GM18526 (cell line): Measurements from ENCODE around the gene EPHA10.

ENCODE experiments used
- POLR2A ChIP-seq: IDR thresholded peaks from 3 replicates; pipeline ENCODE4 v1.6.1; 2011; ENCODE audit not compliant: insufficient read length; ENCODE audit errors: extremely low read depth

The EPHA10 gene

DNA sequence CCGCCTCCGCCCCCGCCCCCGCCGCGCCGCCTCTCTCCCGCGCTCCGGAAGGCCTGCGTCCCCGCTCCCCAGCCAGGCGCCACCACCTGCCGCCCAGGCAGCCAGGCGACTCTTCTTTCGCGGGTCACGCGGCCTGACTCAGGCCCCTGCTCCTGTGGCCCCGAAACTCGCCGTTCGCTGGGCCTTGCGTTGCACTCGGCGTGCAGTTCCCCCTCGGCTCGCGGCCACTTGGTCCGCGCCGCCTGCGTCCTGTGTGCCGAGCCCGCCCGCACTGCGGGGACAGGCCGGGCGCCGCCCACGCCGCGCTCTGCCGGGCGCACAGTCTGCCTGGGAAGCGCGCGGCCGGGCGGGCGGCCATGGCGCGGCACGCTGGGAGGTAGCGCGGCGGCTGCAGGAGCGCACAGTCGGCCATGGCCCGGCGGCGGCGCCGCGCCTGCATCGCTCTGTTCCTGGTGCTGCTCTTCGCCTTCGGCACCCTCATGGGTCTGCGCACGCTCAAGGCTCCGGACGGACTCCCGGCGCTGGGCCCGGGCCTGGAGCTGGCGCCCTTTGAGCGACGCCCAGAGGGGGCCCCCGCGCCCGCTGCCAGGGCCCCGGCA, 29.0 kb upstream of the EPHA10 start, which contains the start of gene MANEAL:
MANEAL (plus strand) TSS at position 75 of the 599 bp plus-strand sequence; CDS start at position 411, 336 bp downstream.
- peak; percentile 32 for TF ChIP-seq POLR2A

DNA sequence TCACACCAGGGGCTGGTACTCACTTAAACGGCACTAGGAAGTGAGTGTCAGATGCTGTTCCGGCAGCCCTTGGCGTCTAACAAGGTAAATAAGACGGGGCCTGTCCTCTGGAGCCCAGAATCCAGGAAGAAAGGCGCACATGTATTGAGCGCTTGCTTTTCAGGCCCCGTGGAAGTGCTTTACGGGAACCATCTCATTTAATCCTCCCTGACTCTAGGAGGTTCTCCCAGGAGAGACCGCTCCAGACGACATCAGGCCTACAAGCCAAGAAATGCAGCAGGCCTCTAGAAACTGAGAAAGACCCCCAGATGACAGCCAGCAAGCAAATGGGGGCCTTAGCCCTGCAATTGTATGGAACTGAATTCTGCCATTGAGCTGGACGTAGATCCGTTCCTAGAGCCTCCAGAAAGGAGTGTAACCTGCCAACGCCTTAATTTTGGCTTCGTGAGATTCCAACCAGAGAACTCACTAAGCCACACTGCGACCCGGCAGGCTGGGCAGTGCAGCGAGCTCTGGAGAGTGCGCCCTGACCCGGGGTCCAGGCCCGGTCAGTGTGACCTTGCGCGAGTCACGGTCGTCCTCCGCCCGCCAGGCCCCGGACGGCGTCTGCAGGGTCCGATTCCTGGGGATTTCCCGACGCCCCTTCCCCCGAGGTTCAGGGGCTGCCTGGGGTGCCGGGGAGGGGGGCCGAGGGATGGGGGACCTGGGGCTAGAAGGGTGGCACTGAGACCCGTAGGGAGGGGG, 28.2 kb upstream of the EPHA10 start:
- no peak for TF ChIP-seq POLR2A

DNA sequence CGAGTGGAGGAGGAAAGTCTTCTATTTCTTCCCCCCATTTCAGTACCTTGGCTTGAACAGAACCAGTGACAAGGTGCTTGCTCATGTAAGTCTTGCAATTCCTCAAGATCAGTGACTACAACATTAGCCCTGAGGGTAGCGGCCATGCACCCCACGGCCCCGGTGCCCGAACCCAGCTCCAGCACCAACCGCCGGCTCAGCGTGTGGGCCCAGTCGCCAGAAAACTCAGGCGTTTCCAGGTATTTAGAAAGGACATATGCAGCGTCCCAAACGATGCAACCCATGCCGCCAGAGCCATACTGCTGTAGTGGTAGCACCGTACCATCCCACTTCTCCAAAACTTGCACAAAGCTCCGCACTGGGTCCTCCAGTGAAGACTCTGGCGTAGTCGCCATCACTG, 17.6 kb upstream of the EPHA10 start:
- no peak for TF ChIP-seq POLR2A

- TF ChIP-seq POLR2A: no peak
Observed at GRCh38 chr1:37778654-37779053, 13.7 kb upstream of the EPHA10 start.

- no peak for TF ChIP-seq POLR2A
Observed at GRCh38 chr1:37776946-37777516, 12.1 kb upstream of the EPHA10 start.

- no peak for TF ChIP-seq POLR2A
Observed at GRCh38 chr1:37767488-37767887, 2.6 kb upstream of the EPHA10 start.

- no peak for TF ChIP-seq POLR2A
Observed at GRCh38 chr1:37765916-37766664, 1.2 kb upstream of the EPHA10 start.

GRCh38 chr1:37764414-37764825, 500 bp downstream of the EPHA10 start:
- TF ChIP-seq POLR2A: no peak

DNA sequence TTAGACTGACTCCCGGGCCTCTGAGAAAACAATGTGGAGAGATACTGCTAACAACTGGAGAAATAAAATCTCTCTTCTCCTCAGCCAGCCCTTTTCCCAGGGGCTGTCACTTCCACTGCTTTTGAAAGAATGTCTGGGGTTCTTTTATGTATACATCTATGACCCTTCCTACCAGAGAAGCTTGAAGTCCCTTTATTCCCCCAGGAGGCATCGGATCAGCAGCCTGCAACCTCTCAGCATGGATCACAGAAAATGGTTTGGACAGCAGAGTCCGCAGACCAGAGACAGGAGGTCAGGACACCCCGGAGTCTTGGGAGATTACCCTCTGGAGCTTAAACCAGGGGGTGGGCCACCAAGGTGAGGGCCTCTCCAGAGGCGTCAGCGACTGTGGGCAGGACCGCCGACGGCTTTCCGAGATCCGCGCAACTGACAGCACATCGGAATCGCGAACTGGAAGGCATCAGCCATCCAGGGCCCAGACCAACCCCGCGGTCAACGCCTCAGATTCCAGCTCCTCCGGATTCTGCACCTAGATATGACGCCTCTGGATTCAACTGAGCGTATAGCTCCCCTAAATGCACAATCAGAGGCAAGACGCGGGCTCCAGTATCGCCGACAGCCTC, 1.0 kb downstream of the EPHA10 start:
- TF ChIP-seq POLR2A: no peak

- TF ChIP-seq POLR2A: no peak
Observed at GRCh38 chr1:37762516-37762915, 2.4 kb downstream of the EPHA10 start.

GRCh38 chr1:37761416-37762095, 3.4 kb downstream of the EPHA10 start:
- no peak for TF ChIP-seq POLR2A

- no peak for TF ChIP-seq POLR2A
Observed at GRCh38 chr1:37759451-37759850, 5.5 kb downstream of the EPHA10 start.

DNA sequence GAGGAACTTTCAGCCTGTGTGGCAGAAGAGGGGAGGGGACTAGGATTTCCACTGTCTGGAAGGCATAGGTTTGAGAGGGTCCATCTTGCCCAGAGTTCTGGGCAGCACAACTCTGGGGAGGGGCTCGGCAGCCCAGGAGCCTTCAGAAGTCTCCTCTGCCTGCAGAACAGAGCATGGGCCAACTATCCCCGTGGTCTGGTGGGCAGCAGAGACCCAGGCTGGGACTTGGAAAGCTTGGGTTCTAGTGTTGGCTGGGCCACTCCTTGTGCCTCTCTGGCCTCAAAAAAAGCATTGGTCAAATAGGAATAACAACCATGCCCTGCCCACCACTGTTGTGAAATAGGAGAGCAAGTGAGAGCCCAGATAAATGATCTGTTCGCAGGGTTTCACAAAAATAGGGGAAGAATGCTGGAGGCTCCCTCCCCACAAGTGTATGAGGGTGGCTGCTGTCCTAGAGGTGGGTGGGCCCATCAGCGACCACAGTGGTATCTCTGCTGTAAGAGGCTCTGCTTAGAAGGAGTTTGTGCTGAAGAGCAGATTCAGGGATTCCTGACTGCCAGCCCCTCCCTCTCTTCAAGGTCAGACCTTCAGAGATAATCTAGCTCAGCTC, 8.9 kb downstream of the EPHA10 start:
- no peak for TF ChIP-seq POLR2A

DNA sequence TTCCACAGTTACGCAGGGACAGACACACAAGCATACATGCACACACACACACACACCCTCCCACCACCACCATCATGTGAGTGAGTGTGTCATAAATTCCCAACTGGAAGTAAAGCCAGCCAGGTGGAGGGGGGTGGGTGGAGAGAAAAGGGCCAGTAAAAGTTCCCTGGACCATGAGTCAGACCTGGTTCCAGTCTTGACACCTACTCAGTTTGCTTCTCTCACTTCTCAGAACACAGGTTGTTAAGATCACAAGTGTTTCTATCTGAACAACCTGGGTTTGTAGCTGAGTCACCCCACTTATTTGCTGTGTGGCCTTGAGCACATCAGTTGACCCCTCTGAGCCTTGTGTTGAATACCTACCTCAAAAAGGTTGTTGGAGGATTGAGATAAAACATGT, 9.6 kb downstream of the EPHA10 start:
- no peak for TF ChIP-seq POLR2A

GRCh38 chr1:37753473-37754321, 11.2 kb downstream of the EPHA10 start:
- no peak for TF ChIP-seq POLR2A
